Measurements from ENCODE around the gene MAFG. TPM values are rescaled to one million over a fixed set of nuclear protein-coding genes. Genes with fewer than 3 reads are reported as not detected.

Gene MAFG
- total and polyA plus RNA-seq, 2 donors (not counting 3 experiments of a cell fraction or from before 2014, with no cell fraction given) = 27.6 to 35.0 TPM

DNA sequence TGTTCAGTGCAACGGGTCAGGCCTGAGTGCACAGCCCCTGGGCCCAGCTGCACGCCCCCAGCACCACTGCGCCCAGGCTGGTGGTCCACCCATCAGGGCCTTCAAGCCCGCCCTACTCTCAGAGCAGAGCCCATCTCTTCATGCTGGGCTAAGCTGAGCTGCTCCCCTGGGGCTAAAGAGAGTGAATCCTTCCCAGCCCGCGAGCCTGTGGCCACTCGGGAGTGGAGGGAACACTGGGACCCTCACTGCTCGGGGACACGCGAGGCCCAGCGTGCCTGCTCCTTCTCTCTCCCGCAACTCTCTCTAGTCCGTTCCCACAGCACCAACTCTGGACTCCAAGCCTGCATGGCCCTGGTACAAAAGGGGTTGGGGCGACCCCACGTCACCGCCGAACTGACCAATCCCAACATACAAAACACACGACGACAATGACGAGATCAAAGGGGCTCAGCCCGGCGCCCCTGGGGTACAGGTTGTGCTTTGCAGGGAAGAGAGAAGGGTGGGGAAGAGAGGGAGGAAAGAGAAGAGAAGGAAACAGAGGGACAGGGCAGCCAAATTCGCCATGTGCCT, 5.5 kb downstream of the MAFG start:
- dilution Hi-C loops (cut with MboI; ENCODE audit: extremely low pct_ligation_motif_present, low sequenced_read_pairs) (no loop called here), intact Hi-C loops (cut with micrococcal nuclease) (no loop called here)
- CTCF ChIA-PET = interaction anchor here (1.6 kb wide), 1 partner anchor 11 kb away, joined by 5 read pairs; the partner anchor contains the start of gene PCYT2
- FAIRE-seq (no peak), DNase-seq (ENCODE audit: low read depth, low spot score) (no peak)
- TF ChIP-seq CTCF (IDR thresholded peaks at IDR 0.05; ENCODE audit: extremely low read depth in 1 of 2, insufficient read depth in 1 of 2, low read depth in 1 of 2, low read length in 2 of 2) (no peak), JUN (IDR thresholded peaks at IDR 0.05; ENCODE audit: borderline replicate concordance, insufficient read depth, insufficient read length, low read depth) (no peak), POLR2AphosphoS5 (IDR thresholded peaks at IDR 0.05; ENCODE audit: insufficient read depth, low read depth, low read length) (no peak), MYC (IDR thresholded peaks at IDR 0.05; ENCODE audit: low read depth, low read length) (no peak), EZH2 (IDR thresholded peaks at IDR 0.05; ENCODE audit: borderline replicate concordance, low read depth, low read length, severe bottlenecking) (no peak), POLR2A (IDR thresholded peaks at IDR 0.05; ENCODE audit: low read depth, low read length) (no peak), GATA2 (IDR thresholded peaks at IDR 0.05; ENCODE audit: insufficient read depth, insufficient read length, low read depth, low read length) (no peak), FOS (IDR thresholded peaks at IDR 0.05; ENCODE audit: borderline replicate concordance, insufficient read depth, low read length) (no peak)
- TF ChIP-seq, protein P1, sequence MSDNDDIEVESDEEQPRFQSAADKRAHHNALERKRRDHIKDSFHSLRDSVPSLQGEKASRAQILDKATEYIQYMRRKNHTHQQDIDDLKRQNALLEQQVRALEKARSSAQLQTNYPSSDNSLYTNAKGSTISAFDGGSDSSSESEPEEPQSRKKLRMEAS (IDR thresholded peaks at IDR 0.05; ENCODE audit: insufficient read depth, insufficient read length) = no peak
- Histone ChIP-seq H2AFZ (ENCODE audit: low read depth, low read length) (no peak overlapping the region), H3K27me3 (ENCODE audit: control insufficient read depth in 2 of 2, insufficient read depth in 2 of 2, low read length in 2 of 2) (no peaks in the 10 kb centered on the region), H3K4me1 (ENCODE audit: control insufficient read depth, extremely low read depth, insufficient read depth, low read length) (peaks cover 20% of the 10 kb centered on the region), H3K27ac (ENCODE audit: insufficient read depth, low read depth, low read length) (no peak overlapping the region), H4K20me1 (replicated peaks; ENCODE audit: control insufficient read depth, extremely low read depth, insufficient read depth, low read length) (no peaks in the 10 kb centered on the region), H3K36me3 (ENCODE audit: control insufficient read depth in 2 of 2, extremely low read depth in 1 of 2, insufficient read depth in 2 of 2, low read length in 2 of 2) (peaks cover 0 to 26% of the 10 kb centered on the region in 2 experiments), H3K9ac (replicated peaks; ENCODE audit: extremely low read depth, insufficient read depth, low read length) (no peak overlapping the region), H3K4me3 (replicated peaks in 1 of 3; ENCODE audit: insufficient read depth in 1 of 3, low read depth in 1 of 3, low read length in 3 of 3) (no peak overlapping the region), H3K4me2 (ENCODE audit: insufficient read depth, low read length) (no peak overlapping the region), H3K9me1 (replicated peaks; ENCODE audit: control insufficient read depth, extremely low read depth, insufficient read depth, low read length) (no peaks in the 10 kb centered on the region), H3K9me3 (replicated peaks; ENCODE audit: control insufficient read depth, insufficient read depth, low read length) (no peaks in the 10 kb centered on the region), H3K79me2 (ENCODE audit: control insufficient read depth, insufficient read depth, low read length) (peaks cover 74% of the 10 kb centered on the region)
- no TSS peak for BruUV-seq (replicated peaks)
- POLR2A ChIA-PET = no interaction called here

All from endothelial cell of umbilical vein (primary cell).